K562 (cell line): ENCODE measurements around the gene SERTAD1. TPM values are rescaled to one million over a fixed set of nuclear protein-coding genes. Genes with fewer than 3 reads are reported as not detected.
A peak's percentile ranks its signal among the peaks of the same experiment; 100 is the strongest.

Experiments used
- FOXA3 ChIP-seq, 2 experiments: fragments of 450-650 bp in 1 of 2; sonication (generic) in 1 of 2; formaldehyde crosslinking; IDR thresholded peaks in 1 of 2; conservative IDR thresholded peaks in 1 of 2; 2 replicates each; pipeline versions ENCODE4 v1.4.0 to v1.8.0; 2020 to 2022; ENCODE audit warnings: mild to moderate bottlenecking in 2 of 2, missing genetic modification reagents in 1 of 2
- HLTF ChIP-seq: fragments of 450-650 bp; IDR thresholded peaks from 2 replicates; pipeline ENCODE4 v1.6.1; 2016
- IFI16 ChIP-seq: fragments of 250-450 bp; sonication (Bioruptor Pico); IDR thresholded peaks from 2 replicates; pipeline ENCODE4 v2.1.2; 2022; ENCODE audit warnings: mild to moderate bottlenecking, inconsistent platforms
- JUN ChIP-seq, 2 experiments: sonication (generic) in 1 of 2; formaldehyde crosslinking in 1 of 2; IDR thresholded peaks; 2 replicates each; pipeline versions ENCODE4 v1.6.1 to v1.8.0; 2012 to 2022; ENCODE audit warnings: borderline replicate concordance in 2 of 2, mild to moderate bottlenecking in 2 of 2, improper control_type of control experiment in 1 of 2, low read depth in 1 of 2, low read length in 1 of 2, missing genetic modification reagents in 1 of 2
- KAT8 ChIP-seq: fragments of 450-650 bp; IDR thresholded peaks from 2 replicates; pipeline ENCODE4 v1.6.1; 2016; ENCODE audit warnings: low read depth, mild to moderate bottlenecking
- MNT ChIP-seq, 2 experiments: fragments of 450-650 bp; conservative IDR thresholded peaks; 2 replicates each; pipeline ENCODE4 v1.6.1; 2017; ENCODE audit warnings: mild to moderate bottlenecking in 2 of 2, moderate library complexity in 2 of 2
- NCOA4 ChIP-seq: fragments of 450-650 bp; IDR thresholded peaks from 2 replicates; pipeline ENCODE4 v1.6.1; 2018; ENCODE audit warnings: mild to moderate bottlenecking; ENCODE audit not compliant: partially characterized antibody
- NCOA6 ChIP-seq: fragments of 450-650 bp; IDR thresholded peaks from 2 replicates; pipeline ENCODE4 v1.6.1; 2017; ENCODE audit warnings: mild to moderate bottlenecking
- SMAD3 ChIP-seq: fragments of 450-650 bp; formaldehyde crosslinking; conservative IDR thresholded peaks from 2 replicates; pipeline ENCODE4 v1.4.0; 2020; ENCODE audit warnings: mild to moderate bottlenecking
- SOX6 ChIP-seq: fragments of 450-650 bp; IDR thresholded peaks from 2 replicates; pipeline ENCODE4 v1.6.1; 2014; ENCODE audit warnings: mild to moderate bottlenecking
- STAG1 ChIP-seq: sonication (generic); formaldehyde crosslinking; IDR thresholded peaks from 2 replicates; pipeline ENCODE4 v1.5.0; 2020; ENCODE audit warnings: missing genetic modification reagents, borderline replicate concordance
- TAF1 ChIP-seq: IDR thresholded peaks from 2 replicates; pipeline ENCODE4 v1.6.1; 2011; ENCODE audit warnings: mild to moderate bottlenecking, low read length, moderate library complexity; ENCODE audit not compliant: insufficient read depth, control insufficient read depth, severe bottlenecking; ENCODE audit errors: extremely low read depth
- TCFL5 ChIP-seq: fragments of 250-450 bp; sonication (Bioruptor Pico); conservative IDR thresholded peaks from 2 replicates; pipeline ENCODE4 v1.6.1; 2021; ENCODE audit warnings: mild to moderate bottlenecking, moderate library complexity, matching md5 sums
- TOE1 ChIP-seq, 2 experiments: fragments of 450-650 bp in 1 of 2; sonication (generic) in 1 of 2; formaldehyde crosslinking in 1 of 2; IDR thresholded peaks; 2 replicates each; pipeline versions ENCODE4 v1.7.1 to v1.8.0; 2016 to 2022; ENCODE audit warnings: borderline replicate concordance in 2 of 2, mild to moderate bottlenecking in 2 of 2, antibody characterized with exemption in 1 of 2, inconsistent platforms in 1 of 2, low read depth in 1 of 2, missing genetic modification reagents in 1 of 2, moderate library complexity in 1 of 2
- ZBTB1 ChIP-seq: sonication (generic); formaldehyde crosslinking; IDR thresholded peaks from 2 replicates; pipeline ENCODE4 v1.8.1; 2023; ENCODE audit warnings: missing genetic modification reagents, low read depth, mild to moderate bottlenecking, borderline replicate concordance
- ZBTB17 ChIP-seq: fragments of 450-650 bp; formaldehyde crosslinking; IDR thresholded peaks from 2 replicates; pipeline ENCODE4 v1.4.0; 2020; ENCODE audit warnings: mild to moderate bottlenecking
- ZNF217 ChIP-seq: sonication (generic); formaldehyde crosslinking; IDR thresholded peaks from 2 replicates; pipeline ENCODE4 v1.8.0; 2022; ENCODE audit warnings: mild to moderate bottlenecking, missing genetic modification reagents
- ZNF384 ChIP-seq: IDR thresholded peaks from 2 replicates; pipeline ENCODE4 v1.6.1; 2012; ENCODE audit warnings: low read depth, low read length, improper control_type of control experiment
- polyA plus RNA-seq, 8 experiments: library from polyadenylated mRNA; depleted of rRNA in 4 of 8; stranded (reverse) in 5 of 8; unstranded in 3 of 8; fragments of >200 nt; fragmentation: Nextera tagmentation in 2 of 8; fragmentation: Illumina TruSeq in 1 of 8; extraction: Ambion mirVana in 2 of 8; extraction: Trizol in 1 of 8; gene quantifications; 2 replicates each; pipeline versions ENCODE4 v1.2.1 to v1.2.3, GENCODE V29; 2011 to 2014; ENCODE audit warnings: inconsistent platforms in 1 of 8, missing spikeins in 1 of 8
- total RNA-seq, 7 experiments: library from RNA; depleted of rRNA in 6 of 7; stranded (reverse); fragments of >200 nt in 6 of 7; fragmentation: Illumina TruSeq in 2 of 7; extraction: Trizol in 2 of 7; gene quantifications; 2 replicates each; pipeline versions ENCODE4 v1.2.1 to v1.2.3, GENCODE V29; 2011 to 2021; ENCODE audit warnings: low replicate concordance in 1 of 7
- TF ChIP-seq, protein P1 (sequence below): fragments of 250-450 bp; sonication (Bioruptor Pico); IDR thresholded peaks from 2 replicates; pipeline ENCODE4 v1.4.0; 2020; ENCODE audit warnings: mild to moderate bottlenecking, moderate library complexity, borderline replicate concordance
- TF ChIP-seq, protein P2 (sequence below): fragments of 450-650 bp; formaldehyde crosslinking; IDR thresholded peaks from 2 replicates; pipeline ENCODE4 v1.4.0; 2020; ENCODE audit warnings: mild to moderate bottlenecking, moderate library complexity
- TF ChIP-seq, protein P3 (sequence below): sonication (generic); formaldehyde crosslinking; IDR thresholded peaks from 2 replicates; pipeline ENCODE4 v1.8.1; 2023; ENCODE audit warnings: mild to moderate bottlenecking, missing genetic modification reagents, moderate library complexity

The SERTAD1 gene
- total and polyA plus RNA-seq, 9 of the 15 experiments (the other 6 are each of a cell fraction or from before 2014, with no cell fraction given) = 0.15 to 8.7 (median 4.9) TPM

DNA sequence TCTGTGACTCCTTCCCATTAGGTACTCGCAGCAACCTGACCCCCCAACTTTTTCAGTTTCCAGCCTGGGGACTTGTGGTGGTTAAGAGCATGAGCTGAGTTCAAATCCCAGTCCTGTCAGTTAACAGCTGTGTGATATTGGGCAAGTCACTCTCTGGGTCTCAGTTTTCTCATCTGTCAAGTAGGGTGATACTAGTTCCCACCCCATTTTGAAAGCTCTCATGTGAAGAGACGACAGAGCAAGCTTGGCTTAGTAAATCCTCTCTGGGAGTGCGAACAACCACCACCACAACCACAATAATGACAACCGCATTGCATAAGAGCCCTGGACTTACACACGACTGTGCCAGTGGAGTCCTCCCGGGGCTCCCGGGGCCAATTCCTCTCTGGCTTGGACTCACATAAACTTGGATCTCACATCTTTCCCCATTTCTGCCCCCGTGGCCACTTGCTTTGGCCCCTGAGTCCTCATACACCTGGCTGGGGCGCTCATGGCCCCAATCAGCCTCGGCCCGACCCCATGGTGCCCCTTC lies 39.3 kb upstream of the SERTAD1 start (continued):
- TF ChIP-seq ZBTB1 (CRISPR knock-in tag) (no peak), ZBTB17 (CRISPR knock-in tag) (no peak), TCFL5 (CRISPR knock-in tag) (no peak), NCOA6 (no peak), HLTF (no peak), KAT8 (no peak), TOE1 (IDR thresholded peaks at IDR 0.05; ENCODE audit: borderline replicate concordance) (0 out of 2 replicates have a peak, but pooled peaks have one; percentile 36), TOE1 (CRISPR knock-in tag; IDR thresholded peaks at IDR 0.05; ENCODE audit: borderline replicate concordance, low read depth) (no peak), SOX6 (no peak), MNT (conservative IDR thresholded peaks at IDR 0.05) (no peak; a peak in 1 of 4 replicates), ZNF384 (0 out of 2 replicates have a peak, but pooled peaks have one; percentile 2), NCOA4 (no peak), STAG1 (CRISPR knock-in tag) (no peak), JUN (IDR thresholded peaks at IDR 0.05; ENCODE audit: borderline replicate concordance, low read depth, low read length) (no peak), JUN (CRISPR knock-in tag; IDR thresholded peaks at IDR 0.05; ENCODE audit: borderline replicate concordance) (no peak), IFI16 (no peak), TAF1 (peak; percentile 22), ZNF217 (CRISPR knock-in tag) (no peak), SMAD3 (CRISPR knock-in tag) (no peak), FOXA3 (CRISPR knock-in tag; conservative IDR thresholded peaks at IDR 0.05 in 1 of 2, IDR thresholded peaks at IDR 0.05 in 1 of 2) (peak in 1 of 2 experiments; percentile 74; a peak in 1 of 4 replicates)
- TF ChIP-seq, protein P1, sequence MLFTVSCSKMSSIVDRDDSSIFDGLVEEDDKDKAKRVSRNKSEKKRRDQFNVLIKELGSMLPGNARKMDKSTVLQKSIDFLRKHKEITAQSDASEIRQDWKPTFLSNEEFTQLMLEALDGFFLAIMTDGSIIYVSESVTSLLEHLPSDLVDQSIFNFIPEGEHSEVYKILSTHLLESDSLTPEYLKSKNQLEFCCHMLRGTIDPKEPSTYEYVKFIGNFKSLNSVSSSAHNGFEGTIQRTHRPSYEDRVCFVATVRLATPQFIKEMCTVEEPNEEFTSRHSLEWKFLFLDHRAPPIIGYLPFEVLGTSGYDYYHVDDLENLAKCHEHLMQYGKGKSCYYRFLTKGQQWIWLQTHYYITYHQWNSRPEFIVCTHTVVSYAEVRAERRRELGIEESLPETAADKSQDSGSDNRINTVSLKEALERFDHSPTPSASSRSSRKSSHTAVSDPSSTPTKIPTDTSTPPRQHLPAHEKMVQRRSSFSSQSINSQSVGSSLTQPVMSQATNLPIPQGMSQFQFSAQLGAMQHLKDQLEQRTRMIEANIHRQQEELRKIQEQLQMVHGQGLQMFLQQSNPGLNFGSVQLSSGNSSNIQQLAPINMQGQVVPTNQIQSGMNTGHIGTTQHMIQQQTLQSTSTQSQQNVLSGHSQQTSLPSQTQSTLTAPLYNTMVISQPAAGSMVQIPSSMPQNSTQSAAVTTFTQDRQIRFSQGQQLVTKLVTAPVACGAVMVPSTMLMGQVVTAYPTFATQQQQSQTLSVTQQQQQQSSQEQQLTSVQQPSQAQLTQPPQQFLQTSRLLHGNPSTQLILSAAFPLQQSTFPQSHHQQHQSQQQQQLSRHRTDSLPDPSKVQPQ (CRISPR knock-in tag) = no peak
- TF ChIP-seq, protein P2, sequence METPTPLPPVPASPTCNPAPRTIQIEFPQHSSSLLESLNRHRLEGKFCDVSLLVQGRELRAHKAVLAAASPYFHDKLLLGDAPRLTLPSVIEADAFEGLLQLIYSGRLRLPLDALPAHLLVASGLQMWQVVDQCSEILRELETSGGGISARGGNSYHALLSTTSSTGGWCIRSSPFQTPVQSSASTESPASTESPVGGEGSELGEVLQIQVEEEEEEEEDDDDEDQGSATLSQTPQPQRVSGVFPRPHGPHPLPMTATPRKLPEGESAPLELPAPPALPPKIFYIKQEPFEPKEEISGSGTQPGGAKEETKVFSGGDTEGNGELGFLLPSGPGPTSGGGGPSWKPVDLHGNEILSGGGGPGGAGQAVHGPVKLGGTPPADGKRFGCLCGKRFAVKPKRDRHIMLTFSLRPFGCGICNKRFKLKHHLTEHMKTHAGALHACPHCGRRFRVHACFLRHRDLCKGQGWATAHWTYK (CRISPR knock-in tag) = no peak
- TF ChIP-seq, protein P3, sequence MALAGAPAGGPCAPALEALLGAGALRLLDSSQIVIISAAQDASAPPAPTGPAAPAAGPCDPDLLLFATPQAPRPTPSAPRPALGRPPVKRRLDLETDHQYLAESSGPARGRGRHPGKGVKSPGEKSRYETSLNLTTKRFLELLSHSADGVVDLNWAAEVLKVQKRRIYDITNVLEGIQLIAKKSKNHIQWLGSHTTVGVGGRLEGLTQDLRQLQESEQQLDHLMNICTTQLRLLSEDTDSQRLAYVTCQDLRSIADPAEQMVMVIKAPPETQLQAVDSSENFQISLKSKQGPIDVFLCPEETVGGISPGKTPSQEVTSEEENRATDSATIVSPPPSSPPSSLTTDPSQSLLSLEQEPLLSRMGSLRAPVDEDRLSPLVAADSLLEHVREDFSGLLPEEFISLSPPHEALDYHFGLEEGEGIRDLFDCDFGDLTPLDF = no peak
